GM12878 (cell line): ENCODE measurements around the gene CAPN8.

Source experiments
- ATF3 ChIP-seq: IDR thresholded peaks from 2 replicates; pipeline ENCODE4 v1.6.1; 2011; ENCODE audit warnings: low read depth, mild to moderate bottlenecking, low read length, moderate library complexity, borderline replicate concordance; ENCODE audit errors: extremely low read depth
- CEBPZ ChIP-seq: fragments of 150-350 bp; IDR thresholded peaks from 2 replicates; pipeline ENCODE4 v1.6.1; 2016; ENCODE audit warnings: low read depth, low read length
- CHD1 ChIP-seq: IDR thresholded peaks from 2 replicates; pipeline ENCODE4 v1.6.1; 2012; ENCODE audit warnings: low read depth, low read length, improper control_type of control experiment
- CHD4 ChIP-seq: fragments of 200-600 bp; sonication (generic); IDR thresholded peaks from 2 replicates; pipeline ENCODE4 v1.6.1; 2016; ENCODE audit warnings: mild to moderate bottlenecking
- CTCF ChIP-seq, 3 experiments: IDR thresholded peaks in 2 of 3; conservative IDR thresholded peaks in 1 of 3; 2 replicates each; pipeline ENCODE4 v1.5.1; 2011; ENCODE audit warnings: low read depth in 3 of 3, low read length in 3 of 3, mild to moderate bottlenecking in 3 of 3, control low read depth in 2 of 3, moderate library complexity in 2 of 3, inconsistent platforms in 1 of 3, mixed read lengths in 1 of 3; ENCODE audit not compliant: control insufficient read depth in 2 of 3, insufficient read depth in 1 of 3; ENCODE audit errors: extremely low read depth in 1 of 3
- EP300 ChIP-seq, 2 experiments: fragments of 150-350 bp in 1 of 2; IDR thresholded peaks; 2 replicates each; pipeline ENCODE4 v1.6.1; 2011 to 2012; ENCODE audit warnings: low read depth in 2 of 2, low read length in 2 of 2, borderline replicate concordance in 1 of 2, improper control_type of control experiment in 1 of 2, inconsistent platforms in 1 of 2; ENCODE audit not compliant: control insufficient read depth in 1 of 2
- ESRRA ChIP-seq: IDR thresholded peaks from 2 replicates; pipeline ENCODE4 v1.6.1; 2012; ENCODE audit warnings: mild to moderate bottlenecking, low read length, improper control_type of control experiment
- POLR2A ChIP-seq: IDR thresholded peaks from 2 replicates; pipeline ENCODE4 v1.6.1; 2011; ENCODE audit warnings: low read depth, mild to moderate bottlenecking, low read length
- POLR2AphosphoS5 ChIP-seq: IDR thresholded peaks from 2 replicates; pipeline ENCODE4 v1.6.1; 2011; ENCODE audit warnings: mild to moderate bottlenecking, low read length, inconsistent platforms
- REST ChIP-seq: IDR thresholded peaks from 2 replicates; pipeline ENCODE4 v1.6.1; 2012; ENCODE audit warnings: mild to moderate bottlenecking, low read depth, low read length
- TCF3 ChIP-seq: IDR thresholded peaks from 2 replicates; pipeline ENCODE4 v1.6.1; 2012; ENCODE audit warnings: low read depth, mild to moderate bottlenecking, low read length, borderline replicate concordance; ENCODE audit not compliant: insufficient read depth
- YY1 ChIP-seq: IDR thresholded peaks from 2 replicates; pipeline ENCODE4 v1.6.1; 2011; ENCODE audit warnings: low read depth, mild to moderate bottlenecking, low read length

GRCh38 chr1:223674119-223674890, 8.8 kb upstream of the CAPN8 start:
- no peak for TF ChIP-seq ATF3
- TF ChIP-seq EP300 (IDR thresholded peaks at IDR 0.05; ENCODE audit: borderline replicate concordance in 1 of 2, control insufficient read depth in 1 of 2, low read depth in 2 of 2, low read length in 2 of 2), result no peak
- TF ChIP-seq CTCF (IDR thresholded peaks at IDR 0.05 in 2 of 3, conservative IDR thresholded peaks at IDR 0.05 in 1 of 3; ENCODE audit: control insufficient read depth in 2 of 3, extremely low read depth in 1 of 3, insufficient read depth in 1 of 3, low read depth in 3 of 3, low read length in 3 of 3), result no peak
- no peak for TF ChIP-seq POLR2A
- no peak for TF ChIP-seq POLR2AphosphoS5
- TF ChIP-seq YY1, result no peak
- TF ChIP-seq CEBPZ, result no peak
- no peak for TF ChIP-seq REST
- no peak for TF ChIP-seq TCF3
- no peak for TF ChIP-seq ESRRA
- TF ChIP-seq CHD1, result no peak
- no peak for TF ChIP-seq CHD4
